ENCODE data around the gene LRMDA.

The LRMDA gene

GRCh38 chr10:75436896-75437295, 5.5 kb downstream of the LRMDA start:
- no peak for TF ChIP-seq CTCF (IDR thresholded peaks at IDR 0.05; ENCODE audit: low read depth, low read length)
- Histone ChIP-seq H3K36me3 (no peaks in the 10 kb centered on the region), H3K27me3 (ENCODE audit: insufficient read depth, low read depth, severe bottlenecking) (no peaks in the 10 kb centered on the region), H3K9me3 (ENCODE audit: severe bottlenecking) (no peaks in the 10 kb centered on the region), H3K27ac (no peak overlapping the region), H3K4me3 (ENCODE audit: low read depth, low read length) (no peak overlapping the region)
- no peak for DNase-seq

- Histone ChIP-seq H3K27me3 (ENCODE audit: insufficient read depth, low read depth, severe bottlenecking) (no peaks in the 10 kb centered on the region), H3K9me3 (ENCODE audit: severe bottlenecking) (no peaks in the 10 kb centered on the region), H3K36me3 (no peaks in the 10 kb centered on the region), H3K4me3 (ENCODE audit: low read depth, low read length) (no peak overlapping the region), H3K27ac (no peak overlapping the region)
- no peak for DNase-seq
- no peak for TF ChIP-seq CTCF (IDR thresholded peaks at IDR 0.05; ENCODE audit: low read depth, low read length)
Measured at GRCh38 chr10:75437693-75438092, 6.3 kb downstream of the LRMDA start.

- H3K4me3 ChIP-seq (ENCODE audit: low read depth, low read length): no peak overlapping the region
- TF ChIP-seq CTCF (IDR thresholded peaks at IDR 0.05; ENCODE audit: low read depth, low read length): no peak
- H3K27me3 ChIP-seq (ENCODE audit: insufficient read depth, low read depth, severe bottlenecking): no peaks in the 10 kb centered on the region
- H3K27ac ChIP-seq: no peak overlapping the region
- H3K36me3 ChIP-seq: no peaks in the 10 kb centered on the region
- H3K9me3 ChIP-seq (ENCODE audit: severe bottlenecking): peaks cover 5% of the 10 kb centered on the region
- no peak for DNase-seq
Measured at GRCh38 chr10:75438275-75438674, 6.9 kb downstream of the LRMDA start.

- Histone ChIP-seq H3K36me3 (no peaks in the 10 kb centered on the region), H3K4me3 (ENCODE audit: low read depth, low read length) (no peak overlapping the region), H3K27me3 (ENCODE audit: insufficient read depth, low read depth, severe bottlenecking) (no peaks in the 10 kb centered on the region), H3K27ac (no peak overlapping the region), H3K9me3 (ENCODE audit: severe bottlenecking) (peaks cover 12% of the 10 kb centered on the region)
- TF ChIP-seq CTCF (IDR thresholded peaks at IDR 0.05; ENCODE audit: low read depth, low read length): no peak
- DNase-seq: no peak
Measured at GRCh38 chr10:75439811-75440210, 8.4 kb downstream of the LRMDA start.

- H3K27ac ChIP-seq: no peak overlapping the region
- H3K9me3 ChIP-seq (ENCODE audit: severe bottlenecking): peaks cover 14% of the 10 kb centered on the region
- H3K27me3 ChIP-seq (ENCODE audit: insufficient read depth, low read depth, severe bottlenecking): no peaks in the 10 kb centered on the region
- no peak for DNase-seq
- TF ChIP-seq CTCF (IDR thresholded peaks at IDR 0.05; ENCODE audit: low read depth, low read length): no peak
- H3K36me3 ChIP-seq: no peaks in the 10 kb centered on the region
- H3K4me3 ChIP-seq (ENCODE audit: low read depth, low read length): no peak overlapping the region
Measured at GRCh38 chr10:75440271-75440793, 8.9 kb downstream of the LRMDA start.

- H3K27me3 ChIP-seq (ENCODE audit: insufficient read depth, low read depth, severe bottlenecking): no peaks in the 10 kb centered on the region
- no peak overlapping the region for H3K4me3 ChIP-seq (ENCODE audit: low read depth, low read length)
- peaks cover 20% of the 10 kb centered on the region for H3K9me3 ChIP-seq (ENCODE audit: severe bottlenecking)
- DNase-seq: no peak
- no peak for TF ChIP-seq CTCF (IDR thresholded peaks at IDR 0.05; ENCODE audit: low read depth, low read length)
- H3K27ac ChIP-seq: no peak overlapping the region
- no peaks in the 10 kb centered on the region for H3K36me3 ChIP-seq
Measured at GRCh38 chr10:75441196-75441595, 9.8 kb downstream of the LRMDA start.

All from WERI-Rb-1 (cell line).